ENCODE data around the gene DSCAML1. TPM values are rescaled to one million over a fixed set of nuclear protein-coding genes. Genes with fewer than 3 reads are reported as not detected.

DSCAML1 gene
- total RNA-seq, 1 experiment from 2014 or later, result 0.90 TPM

DNA sequence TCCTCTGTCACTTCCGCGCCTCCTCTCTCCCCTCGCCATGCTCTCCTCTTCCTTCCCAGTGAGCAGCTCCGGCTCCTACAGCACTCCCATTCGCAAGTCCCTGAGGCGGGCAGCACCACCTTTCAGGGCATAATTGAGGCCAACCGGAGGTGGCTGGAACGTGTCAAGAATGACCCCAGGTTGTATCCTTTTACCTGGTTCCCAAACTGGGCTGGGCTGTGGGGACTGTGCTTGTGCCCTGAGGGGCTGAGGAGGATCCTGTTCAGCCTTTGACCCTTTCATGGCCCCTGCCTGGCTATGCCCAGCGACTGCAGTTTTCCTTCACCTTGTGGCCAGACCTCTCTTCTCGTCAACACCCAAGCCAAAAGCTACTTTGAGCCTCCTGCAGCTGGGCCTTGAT lies 385.3 kb downstream of the DSCAML1 start (continued):
- TF ChIP-seq ZNF532 (CRISPR knock-in tag; IDR thresholded peaks at IDR 0.05; ENCODE audit: borderline replicate concordance) (no peak), CREB1 (CRISPR knock-in tag; IDR thresholded peaks at IDR 0.05) (no peak), ZNF512 (CRISPR knock-in tag; IDR thresholded peaks at IDR 0.05; ENCODE audit: borderline replicate concordance) (no peak), ELF4 (CRISPR knock-in tag; IDR thresholded peaks at IDR 0.05; ENCODE audit: low read depth) (no peak), RORB (CRISPR knock-in tag; IDR thresholded peaks at IDR 0.05) (no peak), PRDM15 (CRISPR knock-in tag; IDR thresholded peaks at IDR 0.05) (no peak), CTCF (IDR thresholded peaks at IDR 0.05) (no peak), ETV6 (CRISPR knock-in tag; IDR thresholded peaks at IDR 0.05) (no peak), SOX15 (CRISPR knock-in tag; IDR thresholded peaks at IDR 0.05) (no peak)
- TF ChIP-seq, protein P1, sequence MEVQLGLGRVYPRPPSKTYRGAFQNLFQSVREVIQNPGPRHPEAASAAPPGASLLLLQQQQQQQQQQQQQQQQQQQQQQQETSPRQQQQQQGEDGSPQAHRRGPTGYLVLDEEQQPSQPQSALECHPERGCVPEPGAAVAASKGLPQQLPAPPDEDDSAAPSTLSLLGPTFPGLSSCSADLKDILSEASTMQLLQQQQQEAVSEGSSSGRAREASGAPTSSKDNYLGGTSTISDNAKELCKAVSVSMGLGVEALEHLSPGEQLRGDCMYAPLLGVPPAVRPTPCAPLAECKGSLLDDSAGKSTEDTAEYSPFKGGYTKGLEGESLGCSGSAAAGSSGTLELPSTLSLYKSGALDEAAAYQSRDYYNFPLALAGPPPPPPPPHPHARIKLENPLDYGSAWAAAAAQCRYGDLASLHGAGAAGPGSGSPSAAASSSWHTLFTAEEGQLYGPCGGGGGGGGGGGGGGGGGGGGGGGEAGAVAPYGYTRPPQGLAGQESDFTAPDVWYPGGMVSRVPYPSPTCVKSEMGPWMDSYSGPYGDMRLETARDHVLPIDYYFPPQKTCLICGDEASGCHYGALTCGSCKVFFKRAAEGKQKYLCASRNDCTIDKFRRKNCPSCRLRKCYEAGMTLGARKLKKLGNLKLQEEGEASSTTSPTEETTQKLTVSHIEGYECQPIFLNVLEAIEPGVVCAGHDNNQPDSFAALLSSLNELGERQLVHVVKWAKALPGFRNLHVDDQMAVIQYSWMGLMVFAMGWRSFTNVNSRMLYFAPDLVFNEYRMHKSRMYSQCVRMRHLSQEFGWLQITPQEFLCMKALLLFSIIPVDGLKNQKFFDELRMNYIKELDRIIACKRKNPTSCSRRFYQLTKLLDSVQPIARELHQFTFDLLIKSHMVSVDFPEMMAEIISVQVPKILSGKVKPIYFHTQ (CRISPR knock-in tag; IDR thresholded peaks at IDR 0.05), result no peak
- TF ChIP-seq, protein P2, sequence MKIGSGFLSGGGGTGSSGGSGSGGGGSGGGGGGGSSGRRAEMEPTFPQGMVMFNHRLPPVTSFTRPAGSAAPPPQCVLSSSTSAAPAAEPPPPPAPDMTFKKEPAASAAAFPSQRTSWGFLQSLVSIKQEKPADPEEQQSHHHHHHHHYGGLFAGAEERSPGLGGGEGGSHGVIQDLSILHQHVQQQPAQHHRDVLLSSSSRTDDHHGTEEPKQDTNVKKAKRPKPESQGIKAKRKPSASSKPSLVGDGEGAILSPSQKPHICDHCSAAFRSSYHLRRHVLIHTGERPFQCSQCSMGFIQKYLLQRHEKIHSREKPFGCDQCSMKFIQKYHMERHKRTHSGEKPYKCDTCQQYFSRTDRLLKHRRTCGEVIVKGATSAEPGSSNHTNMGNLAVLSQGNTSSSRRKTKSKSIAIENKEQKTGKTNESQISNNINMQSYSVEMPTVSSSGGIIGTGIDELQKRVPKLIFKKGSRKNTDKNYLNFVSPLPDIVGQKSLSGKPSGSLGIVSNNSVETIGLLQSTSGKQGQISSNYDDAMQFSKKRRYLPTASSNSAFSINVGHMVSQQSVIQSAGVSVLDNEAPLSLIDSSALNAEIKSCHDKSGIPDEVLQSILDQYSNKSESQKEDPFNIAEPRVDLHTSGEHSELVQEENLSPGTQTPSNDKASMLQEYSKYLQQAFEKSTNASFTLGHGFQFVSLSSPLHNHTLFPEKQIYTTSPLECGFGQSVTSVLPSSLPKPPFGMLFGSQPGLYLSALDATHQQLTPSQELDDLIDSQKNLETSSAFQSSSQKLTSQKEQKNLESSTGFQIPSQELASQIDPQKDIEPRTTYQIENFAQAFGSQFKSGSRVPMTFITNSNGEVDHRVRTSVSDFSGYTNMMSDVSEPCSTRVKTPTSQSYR (CRISPR knock-in tag; IDR thresholded peaks at IDR 0.05), result no peak
